Amniotic epithelial cell (primary cell): ENCODE data around the gene TNS1.

Source experiments
- DNase-seq: peaks from one replicate; pipeline ENCODE4 v3.0.0-alpha.2; 2010; ENCODE audit warnings: low read depth

Gene TNS1

DNA sequence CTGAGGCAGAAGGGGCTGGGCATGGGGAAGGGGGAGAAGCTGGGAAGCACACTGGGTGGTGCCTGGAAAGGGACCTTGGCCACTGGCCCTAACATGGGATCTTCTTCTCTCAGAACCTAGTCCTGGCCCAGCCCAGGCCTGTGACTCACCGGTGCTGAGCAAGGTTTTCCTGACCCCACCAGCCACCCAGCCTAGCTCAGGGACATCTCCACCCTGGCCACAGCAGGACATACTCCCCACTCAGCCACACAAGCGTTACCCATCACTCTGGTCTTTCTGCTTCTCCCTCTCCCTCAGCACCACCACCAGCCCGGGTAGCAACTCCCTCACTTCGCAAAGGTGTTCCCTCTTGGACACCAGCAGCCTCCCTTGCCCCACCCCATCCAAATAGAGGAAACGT is 22.8 kb downstream of the TNS1 start:
- DNase-seq, result no peak

DNA sequence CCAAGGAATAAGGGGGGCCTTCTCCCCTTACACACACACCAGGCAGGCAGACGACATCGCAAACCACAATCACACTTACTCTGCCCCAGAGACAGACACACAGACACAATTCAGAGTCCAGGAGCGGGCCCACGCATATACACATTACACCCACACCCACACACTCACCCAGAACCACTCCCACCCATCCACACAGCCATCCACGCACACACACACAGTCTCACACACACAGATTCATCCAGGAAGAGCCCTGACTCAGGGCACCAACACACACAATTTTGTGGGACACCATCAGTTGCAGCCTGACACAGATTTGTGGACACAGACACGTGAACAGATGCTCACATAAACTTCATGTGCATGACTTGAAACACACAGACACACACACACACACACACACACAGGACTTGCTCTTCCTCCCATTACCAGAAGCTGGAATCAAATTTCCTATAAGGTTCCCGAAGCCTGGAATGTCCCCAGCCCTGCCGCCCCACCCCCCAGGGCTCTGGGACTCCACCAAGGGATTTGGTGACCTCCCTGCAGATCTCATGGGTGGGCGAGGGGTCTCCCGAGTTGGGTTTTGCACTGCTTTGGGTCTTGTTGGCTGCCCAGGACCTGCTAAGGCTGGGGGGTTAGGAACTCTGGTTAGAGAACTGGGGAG is 23.5 kb downstream of the TNS1 start:
- DNase-seq, result no peak

DNA sequence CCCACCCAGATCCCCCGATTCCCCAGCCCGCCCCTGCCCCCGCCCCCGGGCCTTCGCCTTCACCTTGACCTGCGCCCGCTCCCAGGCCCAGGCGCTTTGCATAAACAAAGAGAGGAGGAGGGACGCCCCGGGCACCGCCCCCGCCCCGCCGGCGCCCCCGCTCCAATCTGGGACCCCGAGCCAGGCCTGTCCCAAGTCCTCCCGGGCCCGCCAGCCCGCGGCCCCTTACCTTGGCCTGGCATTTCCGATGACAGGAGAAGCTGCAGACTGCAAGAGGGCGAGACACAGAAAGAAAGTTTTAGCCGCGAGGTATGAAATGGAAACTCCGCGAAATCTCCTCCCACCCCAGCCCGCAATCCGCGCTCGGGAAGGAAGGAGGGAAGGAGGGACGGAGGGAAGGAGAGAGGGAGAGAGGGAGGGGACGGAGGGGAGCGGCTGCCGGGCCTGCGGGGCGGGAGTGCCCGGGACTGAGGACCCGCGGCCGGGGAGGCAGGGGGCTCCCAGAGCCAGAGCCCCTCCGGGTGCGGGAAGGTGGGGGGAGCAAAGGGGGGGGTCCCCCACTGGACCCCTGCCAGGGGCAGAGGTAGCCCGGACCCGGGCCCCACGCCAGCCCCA is 24.2 kb downstream of the TNS1 start:
- peak; percentile 29 for DNase-seq

DNA sequence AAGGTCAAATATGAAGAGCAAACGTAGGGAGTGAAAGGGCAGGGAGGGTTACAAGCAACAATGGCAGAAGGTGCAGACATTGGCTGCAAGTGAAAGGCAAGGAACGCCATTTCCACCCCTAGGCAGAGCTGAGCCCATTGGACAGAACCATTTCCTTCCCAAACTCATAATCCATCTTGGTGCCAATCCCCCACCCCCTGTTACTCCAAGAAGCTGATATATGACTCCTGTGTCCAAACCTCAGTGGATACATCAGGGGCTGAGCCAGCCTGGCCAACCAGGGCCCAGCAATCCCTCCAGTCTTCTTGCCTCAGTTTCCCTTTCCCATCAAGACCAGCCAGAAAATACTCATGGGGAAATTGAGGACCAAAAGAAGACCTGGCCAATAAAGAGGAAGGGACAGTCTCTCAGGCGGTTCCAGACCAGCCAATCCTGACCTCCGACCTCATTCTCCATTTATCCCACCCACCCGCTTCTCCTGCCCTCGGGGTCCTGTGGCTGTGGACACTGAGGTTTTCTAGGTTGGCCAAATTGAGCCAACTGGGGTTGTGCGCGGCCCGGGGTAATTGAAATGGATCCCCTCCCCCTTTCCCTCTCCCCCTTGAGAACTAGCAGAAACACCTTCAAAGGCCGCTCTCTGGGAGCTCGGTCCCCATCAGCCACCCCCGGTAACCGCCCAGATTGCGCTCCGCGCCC is 24.8 kb downstream of the TNS1 start:
- DNase-seq, result no peak

DNA sequence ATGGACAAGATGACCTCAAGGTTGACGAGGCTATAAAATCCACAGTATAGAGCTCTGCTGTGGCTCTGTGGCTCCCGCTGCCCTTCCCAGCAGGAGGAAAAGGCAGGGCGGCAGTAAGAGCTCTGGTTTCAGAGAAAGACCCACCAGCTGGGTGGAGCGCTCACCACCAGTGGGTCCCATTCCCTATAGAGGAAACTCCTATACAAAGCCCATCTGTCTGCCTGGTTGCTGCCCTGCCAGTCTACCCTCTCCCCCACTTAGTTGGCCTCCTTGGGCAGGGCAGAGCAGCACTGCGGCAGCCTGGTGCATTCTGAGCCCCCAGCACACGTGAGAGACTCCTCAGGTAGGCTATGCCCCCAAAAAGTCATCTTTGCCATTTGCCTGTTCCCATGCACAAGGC is 26.5 kb downstream of the TNS1 start:
- DNase-seq, result no peak

DNA sequence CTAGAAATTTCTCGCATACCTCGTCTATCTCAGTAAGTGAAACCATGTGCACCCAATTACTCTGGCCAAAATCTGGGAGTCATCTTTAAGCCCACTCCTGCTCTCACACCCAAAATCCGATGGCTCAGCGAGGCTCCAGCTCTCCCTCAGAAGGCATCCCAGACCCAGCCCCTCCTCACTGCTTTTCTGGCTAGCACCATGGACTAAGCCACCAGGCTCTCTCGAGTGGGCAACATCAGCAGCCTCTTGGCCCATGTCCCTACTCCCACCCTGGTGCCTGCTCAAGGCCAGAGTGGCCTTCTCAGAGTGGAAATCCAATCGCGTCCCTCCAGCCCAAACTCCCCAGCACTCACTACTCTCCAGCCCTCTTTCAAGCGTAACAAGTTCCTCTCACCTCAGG is 27.2 kb downstream of the TNS1 start:
- DNase-seq, result no peak

DNA sequence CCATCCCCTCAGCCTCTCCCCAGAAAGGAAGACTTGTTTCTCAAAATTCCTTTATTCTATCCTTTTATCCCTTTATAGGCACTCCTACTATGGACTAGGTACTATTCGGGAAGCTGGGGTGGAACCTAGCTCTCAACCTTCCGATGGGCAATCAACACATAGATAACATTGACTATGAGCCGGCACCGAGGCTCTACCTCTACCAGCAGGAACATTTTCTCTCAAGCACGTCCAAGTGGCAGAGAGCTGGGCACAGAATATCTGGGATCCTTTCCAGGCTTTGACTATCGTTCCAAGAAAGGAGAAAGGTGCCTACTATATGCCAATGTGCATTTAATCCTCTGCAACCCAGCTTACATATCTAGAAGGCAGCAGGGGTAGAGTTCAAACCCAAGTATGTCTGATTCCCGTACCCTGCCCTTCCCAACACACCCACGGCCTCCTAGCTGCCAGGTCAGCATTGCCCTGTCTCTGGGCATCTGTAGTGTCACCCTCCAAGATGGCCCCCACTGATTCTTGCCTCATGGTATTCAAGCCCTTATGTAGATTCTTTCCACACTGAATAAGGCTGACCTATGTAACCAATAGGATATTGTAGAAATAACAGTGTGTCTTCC is 28.3 kb downstream of the TNS1 start:
- DNase-seq, result no peak

DNA sequence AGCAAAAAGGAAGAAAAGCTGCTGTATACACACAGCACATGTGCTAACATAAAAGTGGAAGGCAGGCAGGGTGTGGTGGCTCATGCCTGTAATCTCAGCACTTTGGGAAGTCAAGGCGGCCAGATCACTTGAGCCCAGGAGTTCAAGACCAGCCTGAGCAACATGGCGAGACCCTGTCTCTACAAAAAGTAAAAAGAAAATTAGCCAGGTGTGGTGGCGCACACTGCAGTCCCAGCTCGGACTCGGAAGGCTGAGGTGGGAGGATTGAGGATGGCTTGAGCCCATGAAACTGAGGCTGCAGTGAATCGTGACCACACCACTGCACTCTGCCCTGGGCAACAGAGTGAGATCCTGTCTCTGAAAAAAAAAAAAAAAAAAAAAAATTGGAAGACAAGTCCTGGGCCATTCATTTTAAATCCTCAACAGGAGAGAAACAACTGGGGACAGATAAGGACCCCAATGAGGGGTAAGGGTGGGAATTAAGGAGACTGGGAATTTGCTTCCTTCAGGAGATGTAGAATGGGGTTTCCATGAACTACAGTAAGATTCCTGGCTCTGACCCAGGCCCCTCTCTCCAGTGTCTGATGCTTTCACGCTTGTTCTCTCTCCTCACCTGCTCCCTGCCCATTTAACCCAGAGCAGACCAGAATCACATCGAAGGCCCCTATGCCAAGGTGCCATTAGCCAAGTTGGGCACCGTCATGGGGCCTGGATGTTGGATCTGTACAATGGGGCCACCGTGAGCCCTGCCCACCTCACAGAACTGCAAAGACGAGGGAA is 29.6 kb downstream of the TNS1 start:
- no peak for DNase-seq

DNA sequence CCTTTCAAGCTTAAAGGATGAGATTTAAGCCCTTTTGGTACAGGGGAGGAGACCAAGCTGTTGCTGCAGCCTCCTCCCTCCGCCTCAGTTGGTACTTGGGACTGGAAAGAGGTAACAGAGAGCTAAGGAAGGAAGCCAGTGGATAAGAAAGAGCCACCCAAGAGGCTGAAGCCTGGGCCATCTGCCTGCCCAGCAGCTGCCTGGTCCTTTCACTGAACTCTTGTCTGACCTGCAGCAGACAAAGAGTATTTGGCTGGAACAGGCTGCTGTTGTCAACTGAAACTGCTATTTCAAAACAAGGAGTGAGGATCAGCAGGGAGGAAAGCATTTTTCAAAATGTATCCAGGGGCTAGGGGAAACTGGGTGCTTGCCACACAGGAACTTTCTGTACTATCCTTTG is 30.3 kb downstream of the TNS1 start:
- no peak for DNase-seq

DNA sequence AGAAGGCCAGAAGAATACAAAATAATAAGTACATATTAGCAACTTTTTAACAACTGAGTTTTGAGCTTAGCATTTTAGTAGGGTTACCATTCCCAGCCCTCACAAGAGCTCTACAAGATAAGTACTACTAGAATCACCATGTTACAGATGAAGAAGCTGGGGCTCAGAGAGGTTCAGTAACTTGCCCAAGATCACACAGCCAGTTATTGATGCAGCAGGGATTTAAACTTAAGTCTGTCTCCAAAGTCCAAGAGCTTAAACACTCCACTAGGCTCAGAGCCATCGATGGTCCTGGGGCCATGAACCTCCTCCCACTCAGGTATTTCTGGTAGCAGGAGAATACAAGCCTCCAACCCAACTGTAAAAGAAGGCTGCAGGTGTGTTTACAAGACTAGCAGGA is 30.8 kb downstream of the TNS1 start:
- DNase-seq, result no peak

DNA sequence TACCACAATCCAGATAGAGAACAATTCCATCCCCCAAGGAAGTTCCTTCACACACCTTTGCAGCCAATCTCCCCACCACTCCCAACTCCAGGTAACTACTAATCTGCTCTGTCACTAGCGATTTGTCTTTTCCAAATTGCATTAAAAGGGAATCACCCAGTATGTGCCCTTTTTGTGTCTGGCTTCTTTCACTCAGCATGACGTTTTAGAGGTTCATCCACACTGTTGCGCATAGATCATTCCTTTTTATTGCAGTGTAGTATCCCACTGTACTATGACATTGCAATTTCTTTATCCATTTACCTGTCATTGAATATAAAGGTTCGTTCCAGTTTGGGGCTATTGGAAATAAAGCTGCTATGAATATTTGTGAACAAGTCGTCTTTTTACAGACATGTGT is 31.6 kb downstream of the TNS1 start:
- no peak for DNase-seq

DNA sequence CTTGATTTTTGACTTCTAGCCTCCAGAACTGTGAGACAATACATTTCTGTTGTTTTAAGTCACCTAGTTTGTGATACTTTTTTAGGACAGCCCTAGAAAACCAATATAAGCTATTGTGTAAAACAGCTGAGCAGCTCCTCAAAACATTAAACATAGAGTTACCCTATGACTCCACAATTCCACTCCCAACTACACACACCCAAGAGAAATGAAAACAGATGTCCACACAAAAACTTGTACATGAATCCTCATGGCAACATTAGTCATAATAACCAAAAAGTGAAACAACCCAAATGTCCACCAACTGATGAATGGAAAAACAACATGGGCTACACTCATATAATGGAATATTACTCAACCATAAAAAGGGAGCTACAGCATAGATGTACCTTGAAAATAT is 32.6 kb downstream of the TNS1 start:
- DNase-seq, result no peak

DNA sequence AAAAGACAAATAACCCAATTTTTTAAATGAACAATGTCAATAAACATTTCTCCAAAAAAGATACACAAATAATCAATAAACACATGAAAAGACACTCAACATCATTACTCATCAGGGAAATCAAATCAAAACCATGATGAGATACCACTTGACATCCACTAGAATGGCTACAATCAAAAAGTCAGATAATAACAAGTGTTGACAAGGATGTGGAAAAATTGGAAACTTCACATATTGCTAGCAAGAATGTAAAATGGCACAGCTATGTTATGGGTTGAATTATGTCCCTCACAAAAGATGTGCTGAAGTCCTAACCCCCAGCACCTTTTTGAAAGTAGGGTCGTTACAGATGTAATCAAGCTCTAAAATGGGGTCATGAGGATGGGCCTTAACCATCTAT is 33.2 kb downstream of the TNS1 start:
- DNase-seq, result no peak

DNA sequence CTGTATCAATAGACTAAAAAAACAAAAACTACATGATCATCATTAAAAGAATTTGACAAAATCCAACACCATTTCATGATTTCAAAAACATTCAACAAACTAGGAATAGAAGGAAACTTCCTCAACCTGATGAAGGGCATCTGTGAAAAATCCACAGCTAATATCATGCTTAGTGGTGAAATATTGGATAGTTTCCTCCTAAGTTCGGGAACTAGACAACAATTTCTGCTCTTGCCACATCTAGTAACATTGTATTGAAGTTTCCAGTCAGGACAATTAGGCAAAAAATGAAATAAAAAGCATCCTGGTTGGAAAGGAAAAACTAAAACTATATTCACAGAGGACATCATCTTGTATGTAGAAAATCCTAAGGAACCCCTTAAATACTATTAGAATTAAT is 34.8 kb downstream of the TNS1 start:
- no peak for DNase-seq

DNA sequence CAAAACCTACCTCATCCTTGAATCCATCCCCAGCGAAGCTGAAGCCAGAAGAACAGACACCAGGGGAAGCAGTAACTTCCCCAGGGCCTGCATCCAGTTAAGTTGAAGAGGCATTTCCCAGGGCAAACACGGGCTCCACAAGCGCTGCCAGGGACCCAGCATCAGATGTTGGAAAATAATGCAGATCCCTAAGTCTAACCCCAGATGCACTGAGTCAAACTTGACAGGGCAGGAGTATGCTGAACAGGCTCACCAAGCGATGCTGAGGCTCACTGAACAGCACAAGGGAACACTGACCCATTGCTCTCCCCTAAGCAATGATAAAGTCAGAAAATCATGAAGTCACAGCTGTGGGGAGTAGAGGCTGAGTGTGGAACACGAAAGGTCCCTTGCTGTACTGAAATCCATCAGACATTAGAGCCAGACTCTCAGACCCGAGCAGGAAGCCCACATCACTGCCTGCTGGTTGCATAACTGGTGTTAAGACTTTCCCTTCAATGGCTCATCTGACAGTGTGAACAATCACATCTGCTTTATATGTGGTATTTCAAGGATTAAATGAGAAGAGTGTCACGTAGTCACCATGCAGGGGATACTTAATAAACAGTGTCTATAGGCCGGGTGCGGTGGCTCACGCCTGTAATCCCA is 36.2 kb downstream of the TNS1 start:
- peak; percentile 33 for DNase-seq

DNA sequence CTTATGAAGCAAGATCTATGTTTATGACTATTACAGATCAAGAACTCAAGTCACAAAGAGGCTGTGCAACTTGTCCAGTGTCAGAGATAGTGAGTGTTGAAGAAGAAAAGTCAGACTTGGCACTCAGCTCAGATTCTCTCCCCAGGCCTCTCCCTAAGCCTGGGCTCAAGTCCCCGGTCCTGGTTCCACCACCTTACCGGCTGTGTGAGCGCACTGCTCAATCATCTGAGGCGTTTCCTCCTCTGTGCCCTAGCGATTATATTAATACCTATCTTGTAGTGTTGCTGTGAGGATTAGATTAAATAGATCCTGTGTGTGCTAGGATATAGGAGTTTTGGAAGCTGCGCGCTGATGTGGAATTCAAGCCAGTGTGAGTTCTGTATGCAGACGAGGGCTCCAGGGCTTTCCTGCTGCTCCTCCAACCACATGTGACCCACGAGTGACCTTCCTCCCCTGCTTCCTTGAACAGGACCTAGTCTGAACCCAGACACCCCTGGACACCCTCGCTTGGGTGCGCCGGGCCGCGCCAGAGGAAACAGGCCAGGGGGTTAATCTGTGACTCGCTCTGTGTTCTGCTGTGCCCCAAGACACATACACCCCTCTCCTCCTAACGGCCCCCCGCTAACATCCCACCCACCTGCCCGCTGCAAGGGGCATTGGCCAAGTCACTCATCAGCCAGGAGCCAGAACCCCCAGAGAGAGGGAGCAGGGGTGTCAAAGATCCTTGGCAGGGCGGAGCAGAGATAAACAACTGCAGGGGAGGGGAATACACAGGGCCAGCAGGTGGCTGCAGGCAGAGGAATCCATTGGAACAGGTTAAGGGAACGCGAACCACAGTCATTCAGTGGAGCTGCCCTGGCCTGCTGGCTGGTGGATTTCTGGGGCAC is 38.3 kb downstream of the TNS1 start:
- peak; percentile 20 for DNase-seq

DNA sequence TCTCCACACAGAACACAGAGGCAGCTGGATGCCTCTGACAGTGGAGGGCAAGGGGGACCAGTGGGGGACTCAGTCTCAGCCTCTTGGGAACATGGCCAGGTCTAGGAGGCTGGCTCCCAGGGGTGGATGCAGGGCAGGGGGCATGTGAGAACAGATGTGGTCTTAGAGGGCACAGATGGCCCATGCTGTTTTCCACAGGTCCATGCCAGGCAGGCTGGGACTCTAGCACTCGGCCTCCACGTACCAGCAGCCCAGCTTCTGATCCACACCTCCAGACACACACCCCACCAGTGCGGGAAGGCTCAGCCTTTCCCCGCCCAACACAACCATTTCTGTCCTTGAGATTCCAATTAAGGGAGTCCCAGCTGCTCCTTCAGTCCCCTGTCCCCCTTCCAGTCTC is 42.4 kb downstream of the TNS1 start:
- DNase-seq, result no peak

DNA sequence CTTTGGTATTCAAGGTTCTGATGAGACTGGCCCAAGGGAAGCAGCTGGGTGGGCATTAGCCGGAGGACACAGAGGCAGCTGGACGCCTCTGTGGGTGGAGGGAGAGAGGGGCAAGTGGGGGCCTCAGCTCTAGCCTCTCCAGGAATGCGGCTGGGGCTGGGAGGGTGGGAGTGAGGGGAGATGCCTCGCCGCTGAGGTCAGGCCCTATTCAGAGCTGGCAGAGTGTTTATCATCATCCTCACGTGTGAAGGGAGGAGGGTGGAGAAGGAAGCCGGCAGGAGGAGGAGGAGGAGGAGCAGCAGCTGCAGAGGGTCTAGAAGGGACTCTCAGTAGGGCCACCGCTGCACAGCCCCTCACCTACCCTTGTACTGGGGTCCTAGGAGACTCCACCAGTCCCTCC is 43.1 kb downstream of the TNS1 start:
- DNase-seq, result peak; percentile 45

DNA sequence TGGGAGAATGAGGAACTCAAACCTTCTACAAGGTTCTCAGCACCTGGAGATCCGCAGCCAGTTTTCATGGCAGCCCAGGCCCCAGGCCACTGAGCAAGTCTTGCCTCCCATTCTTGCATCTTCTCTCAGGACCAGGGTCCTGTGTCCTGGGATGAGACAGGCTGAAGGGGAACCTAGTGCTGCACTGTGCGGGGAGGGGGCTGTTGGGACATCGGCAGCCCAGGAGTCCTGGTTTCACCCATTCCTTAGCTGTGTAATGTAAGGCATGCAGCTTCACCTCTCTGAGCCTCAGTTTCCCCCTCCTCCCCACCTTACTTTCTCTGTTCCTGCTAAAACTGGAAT is 43.9 kb downstream of the TNS1 start:
- no peak for DNase-seq

DNA sequence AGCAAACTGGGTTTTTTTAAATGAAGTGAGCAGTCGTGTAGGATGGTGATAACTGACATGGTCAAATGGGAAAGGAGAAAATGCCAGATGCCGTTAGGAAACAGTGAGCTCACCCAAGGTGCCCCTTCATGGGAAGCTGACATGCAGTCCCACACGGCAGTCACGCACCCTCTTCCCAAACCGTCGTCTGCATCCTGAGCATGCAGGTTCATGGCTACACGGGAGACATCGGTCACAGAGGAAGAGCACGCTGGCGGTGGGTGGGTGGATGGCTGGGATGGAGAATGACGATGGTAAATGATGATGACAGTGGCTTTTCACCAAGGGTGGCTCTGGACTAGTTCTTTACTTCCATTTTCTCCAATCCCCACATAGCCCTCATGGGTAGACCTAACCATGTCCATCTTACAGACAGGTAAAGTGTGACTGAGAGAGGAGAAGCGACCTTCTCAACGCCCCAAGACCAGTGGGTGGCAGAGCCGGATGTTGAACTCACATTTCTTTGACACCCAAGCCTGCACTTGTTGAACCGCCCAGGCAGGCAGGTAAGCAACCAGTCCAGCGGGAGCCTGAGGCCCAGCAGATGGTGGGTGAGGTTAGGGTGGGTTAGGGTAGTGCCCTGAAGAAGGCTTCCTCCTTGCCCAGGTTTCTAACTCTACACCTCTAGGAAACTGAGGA is 44.5 kb downstream of the TNS1 start:
- DNase-seq, result no peak
